Mucosa of descending colon (tissue), 3 donors: ENCODE results near the gene GLI3. TPM values are rescaled to one million over a fixed set of nuclear protein-coding genes. Genes with fewer than 3 reads are reported as not detected.

Experiments
- ATAC-seq: fragments of 200-7000 bp; cut with Tn5 transposase; one replicate; pipeline ENCODE4 v1.9.1; 2020; ENCODE audit warnings: mild to moderate bottlenecking, moderate library complexity
- DNase-seq, 3 donors: peaks; one replicate each; pipeline ENCODE4 v3.0.0-alpha.2; 2020
- H3K36me3 ChIP-seq: fragments of 200-600 bp; one replicate; pipeline ENCODE4 v1.8.0; 2021; ENCODE audit warnings: low read depth, mild to moderate bottlenecking
- H3K4me1 ChIP-seq: fragments of 200-600 bp; one replicate; pipeline ENCODE4 v1.8.0; 2021; ENCODE audit warnings: low read depth, mild to moderate bottlenecking
- H3K4me3 ChIP-seq: fragments of 200-600 bp; one replicate; pipeline ENCODE4 v1.8.0; 2021; ENCODE audit warnings: mild to moderate bottlenecking
- H3K9me3 ChIP-seq: fragments of 200-600 bp; one replicate; pipeline ENCODE4 v1.8.0; 2021; ENCODE audit warnings: mild to moderate bottlenecking
- intact Hi-C, 2 donors: fragments of 100-400 bp; cut with DNase I in 1 of 2; cut with micrococcal nuclease in 1 of 2; formaldehyde crosslinking; loops; one replicate each; pipeline versions ENCODE4 v1.11.0 to v1.11.1; 2022; cut with DNase I, micrococcal nuclease
- total RNA-seq, 3 donors: library from RNA; stranded (reverse); fragmentation: NEBNext Ultra II Directional in 2 of 3; extraction: Animal tissue kit (Norgen Biotek cat#: 25700) in 2 of 3; gene quantifications; one replicate each; pipeline versions ENCODE4 v1.2.1 to v1.2.4, GENCODE V29; 2021 to 2023
- TF ChIP-seq, protein P1 (sequence below): fragments of 200-600 bp; IDR thresholded peaks from one replicate; pipeline ENCODE4 v1.8.0; 2022; ENCODE audit warnings: antibody characterized with exemption, mild to moderate bottlenecking
- donor health status: DM: no; HTN: no; CAD: no; lungs with moderate emphysema.
- donor health status: DM: no; HTN: no; CAD: no.
- donor health status: DM: no; HTN: yes; CAD: no.

GLI3 gene
- total RNA-seq, 3 donors from 2014 or later: 3.0 to 56.3 (median 8.8) TPM

- TF ChIP-seq, protein P1, sequence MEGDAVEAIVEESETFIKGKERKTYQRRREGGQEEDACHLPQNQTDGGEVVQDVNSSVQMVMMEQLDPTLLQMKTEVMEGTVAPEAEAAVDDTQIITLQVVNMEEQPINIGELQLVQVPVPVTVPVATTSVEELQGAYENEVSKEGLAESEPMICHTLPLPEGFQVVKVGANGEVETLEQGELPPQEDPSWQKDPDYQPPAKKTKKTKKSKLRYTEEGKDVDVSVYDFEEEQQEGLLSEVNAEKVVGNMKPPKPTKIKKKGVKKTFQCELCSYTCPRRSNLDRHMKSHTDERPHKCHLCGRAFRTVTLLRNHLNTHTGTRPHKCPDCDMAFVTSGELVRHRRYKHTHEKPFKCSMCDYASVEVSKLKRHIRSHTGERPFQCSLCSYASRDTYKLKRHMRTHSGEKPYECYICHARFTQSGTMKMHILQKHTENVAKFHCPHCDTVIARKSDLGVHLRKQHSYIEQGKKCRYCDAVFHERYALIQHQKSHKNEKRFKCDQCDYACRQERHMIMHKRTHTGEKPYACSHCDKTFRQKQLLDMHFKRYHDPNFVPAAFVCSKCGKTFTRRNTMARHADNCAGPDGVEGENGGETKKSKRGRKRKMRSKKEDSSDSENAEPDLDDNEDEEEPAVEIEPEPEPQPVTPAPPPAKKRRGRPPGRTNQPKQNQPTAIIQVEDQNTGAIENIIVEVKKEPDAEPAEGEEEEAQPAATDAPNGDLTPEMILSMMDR: no peak
- Histone ChIP-seq H3K36me3 (no peaks in the 10 kb centered on the region), H3K9me3 (no peaks in the 10 kb centered on the region), H3K4me1 (no peaks in the 10 kb centered on the region), H3K4me3 (no peak overlapping the region)
- ATAC-seq (no peak), DNase-seq (no peak)
- intact Hi-C loops: no loop called here
Measured at GRCh38 chr7:42055171-42055570, 181.8 kb downstream of the GLI3 start.

DNA sequence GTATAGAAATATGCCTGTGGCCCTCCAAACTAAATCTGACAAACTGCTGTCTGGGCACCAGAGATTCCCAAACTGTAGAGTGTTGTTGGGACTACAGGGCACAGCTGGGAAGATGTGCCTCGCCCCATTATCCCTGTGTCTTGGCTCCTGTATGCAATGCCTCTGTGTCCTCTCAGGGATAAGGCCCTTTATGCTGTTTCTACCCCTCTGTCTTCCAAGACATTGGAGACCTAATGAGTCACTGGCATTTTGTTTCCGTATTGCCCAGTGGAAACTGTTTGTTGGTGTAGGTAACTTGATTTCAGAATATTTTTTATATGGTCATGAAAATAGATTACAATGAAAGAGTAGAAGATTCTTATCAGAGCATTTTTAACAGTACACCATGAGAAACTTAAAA lies 183.2 kb downstream of the GLI3 start:
- Histone ChIP-seq H3K36me3 (no peaks in the 10 kb centered on the region), H3K4me1 (no peaks in the 10 kb centered on the region)
- intact Hi-C loops: no loop called here

DNA sequence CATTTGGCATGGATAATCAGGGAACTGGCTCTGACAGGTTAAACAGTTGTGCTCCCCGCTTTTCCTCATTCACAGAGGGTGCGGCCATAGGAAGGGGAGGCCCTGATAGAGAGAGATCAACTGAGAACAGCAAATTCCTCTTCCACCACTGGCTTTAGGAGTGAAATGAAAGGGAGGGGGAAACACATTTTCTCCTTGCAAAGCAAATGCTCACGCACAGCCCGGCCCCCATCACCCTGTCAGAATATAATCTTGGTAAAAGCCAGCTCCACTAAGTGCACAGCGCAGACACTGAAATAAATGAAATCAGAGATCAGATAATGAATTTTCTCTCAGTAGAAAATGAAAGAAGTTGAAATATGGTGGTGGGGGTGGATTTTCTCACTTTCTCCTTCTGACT lies 187.2 kb downstream of the GLI3 start:
- Histone ChIP-seq H3K36me3 (no peaks in the 10 kb centered on the region), H3K4me3 (no peak overlapping the region), H3K9me3 (no peaks in the 10 kb centered on the region), H3K4me1 (no peaks in the 10 kb centered on the region)
- TF ChIP-seq, protein P1: no peak
- no peak for DNase-seq
- no peak for ATAC-seq
- intact Hi-C loops: no loop called here

More for the DNA sequence above, 183.2 kb downstream of the GLI3 start:
- ATAC-seq (no peak), DNase-seq (no peak)
- TF ChIP-seq, protein P1: no peak
- Histone ChIP-seq H3K9me3 (no peaks in the 10 kb centered on the region), H3K4me3 (no peak overlapping the region)

DNA sequence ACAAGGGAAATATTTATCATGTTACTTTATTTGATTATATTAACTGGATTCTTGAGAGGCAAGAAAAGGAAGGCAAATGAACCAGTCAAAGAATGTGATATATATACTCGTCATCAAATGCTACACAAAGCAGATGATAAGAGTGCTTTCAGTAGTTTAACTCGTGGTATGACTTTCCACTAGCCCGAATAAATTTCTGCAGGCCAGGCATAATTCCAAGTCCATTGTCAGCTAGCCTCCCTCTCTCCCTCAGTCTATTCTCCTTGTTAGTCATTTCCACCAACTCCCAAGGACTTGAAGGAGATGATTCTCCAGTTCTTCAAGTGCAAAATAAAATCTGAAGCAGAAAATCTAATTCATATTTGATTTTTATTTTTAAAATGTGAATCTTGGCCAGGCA lies 190.5 kb downstream of the GLI3 start:
- Histone ChIP-seq H3K4me3 (no peak overlapping the region), H3K9me3 (no peaks in the 10 kb centered on the region), H3K36me3 (no peaks in the 10 kb centered on the region), H3K4me1 (no peaks in the 10 kb centered on the region)
- TF ChIP-seq, protein P1: no peak
- ATAC-seq (no peak), DNase-seq (no peak)
- intact Hi-C loops: no loop called here

GRCh38 chr7:42045961-42046360 lies 191.0 kb downstream of the GLI3 start:
- TF ChIP-seq, protein P1: no peak
- H3K9me3 ChIP-seq: no peaks in the 10 kb centered on the region
- no peak for ATAC-seq
- DNase-seq: no peak
- intact Hi-C loops: no loop called here
- H3K36me3 ChIP-seq: no peaks in the 10 kb centered on the region
- no peak overlapping the region for H3K4me3 ChIP-seq
- H3K4me1 ChIP-seq: no peaks in the 10 kb centered on the region

- Histone ChIP-seq H3K9me3 (no peaks in the 10 kb centered on the region), H3K36me3 (no peaks in the 10 kb centered on the region), H3K4me3 (no peak overlapping the region), H3K4me1 (no peaks in the 10 kb centered on the region)
- ATAC-seq: no peak
- intact Hi-C loops: no loop called here
- TF ChIP-seq, protein P1: no peak
- DNase-seq: no peak
Measured at GRCh38 chr7:42039921-42040320, 197.1 kb downstream of the GLI3 start.
